Stimulated activated CD4-positive, alpha-beta T cell treated with anti-CD3 and anti-CD28 coated beads, Interleukin-1b, Interleukin-23, amount 100 ng/mL, for 1 hour (primary cell): ENCODE data around the gene NGF.

Experiments
- DNase-seq, 2 donors: peaks; one replicate each; pipeline ENCODE4 v3.0.0-alpha.2; 2020; ENCODE audit warnings: low read depth in 2 of 2

The NGF gene

GRCh38 chr1:115238336-115239147 is 99.5 kb downstream of the NGF start:
- DNase-seq, result no peak

DNA sequence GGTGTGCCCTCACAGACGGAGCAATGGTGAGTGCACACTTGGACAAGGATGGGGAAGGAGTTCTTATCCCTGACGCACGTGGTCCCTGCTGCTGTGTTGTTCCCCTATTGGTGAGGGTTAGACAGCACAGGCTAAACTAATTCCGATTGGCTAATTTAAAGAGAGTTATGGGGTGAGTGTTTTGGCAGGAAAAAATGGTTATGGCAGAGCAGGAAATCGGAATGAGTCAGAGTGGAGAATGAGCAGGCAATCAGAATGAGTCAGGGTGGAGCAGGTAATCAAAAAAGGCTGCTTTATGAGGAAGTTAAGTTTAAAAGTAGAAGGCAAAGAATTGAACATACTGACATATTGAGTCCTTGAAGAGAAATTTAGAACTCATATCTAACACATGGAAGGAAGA is 100.5 kb downstream of the NGF start:
- no peak for DNase-seq

GRCh38 chr1:115237023-115237422 is 101.0 kb downstream of the NGF start:
- no peak for DNase-seq
